Stimulated activated CD4-positive, alpha-beta T cell treated with anti-CD3 and anti-CD28 coated beads, Interleukin-4, amount 100 ng/mL, for 4 hours (primary cell): Measurements from ENCODE around the gene ATP4B.
"Not testable (repeated sequence)": the region's sequence is repeated elsewhere in the genome, so short reads cannot be mapped to it uniquely, and the experiment has no call there.

Experiments
- DNase-seq, 2 experiments: peaks; one replicate each; pipeline ENCODE4 v3.0.0-alpha.2; 2020

ATP4B gene

GRCh38 chr13:113638806-113639205, 19.2 kb downstream of the ATP4B start:
- no peak for DNase-seq

DNA sequence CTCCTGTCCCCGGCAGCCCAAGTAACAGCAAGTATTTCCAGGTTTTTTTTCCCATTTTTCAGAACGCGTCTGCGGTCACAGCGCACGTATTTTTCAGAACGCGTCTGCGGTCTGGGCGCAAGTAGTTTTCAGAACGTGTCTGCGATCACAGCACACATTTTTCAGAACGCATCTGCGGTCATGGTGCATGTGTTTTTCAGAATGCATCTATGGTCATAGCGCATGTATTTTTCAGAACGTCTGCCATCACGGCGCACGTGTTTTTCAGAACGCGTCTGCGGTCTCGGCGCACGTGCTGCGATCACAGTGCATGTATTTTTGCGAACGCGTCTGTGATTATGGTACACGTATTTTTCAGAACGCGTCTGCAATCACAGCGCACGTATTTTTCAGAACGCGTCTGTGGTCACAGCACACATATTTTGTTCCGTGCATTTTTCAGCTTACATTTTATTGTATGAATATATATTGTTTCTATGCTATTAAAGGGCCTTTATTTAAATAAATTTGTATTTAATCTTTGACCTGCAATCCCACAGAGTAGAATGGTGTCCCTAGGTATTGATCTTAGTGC, 19.7 kb downstream of the ATP4B start:
- no peak for DNase-seq

DNA sequence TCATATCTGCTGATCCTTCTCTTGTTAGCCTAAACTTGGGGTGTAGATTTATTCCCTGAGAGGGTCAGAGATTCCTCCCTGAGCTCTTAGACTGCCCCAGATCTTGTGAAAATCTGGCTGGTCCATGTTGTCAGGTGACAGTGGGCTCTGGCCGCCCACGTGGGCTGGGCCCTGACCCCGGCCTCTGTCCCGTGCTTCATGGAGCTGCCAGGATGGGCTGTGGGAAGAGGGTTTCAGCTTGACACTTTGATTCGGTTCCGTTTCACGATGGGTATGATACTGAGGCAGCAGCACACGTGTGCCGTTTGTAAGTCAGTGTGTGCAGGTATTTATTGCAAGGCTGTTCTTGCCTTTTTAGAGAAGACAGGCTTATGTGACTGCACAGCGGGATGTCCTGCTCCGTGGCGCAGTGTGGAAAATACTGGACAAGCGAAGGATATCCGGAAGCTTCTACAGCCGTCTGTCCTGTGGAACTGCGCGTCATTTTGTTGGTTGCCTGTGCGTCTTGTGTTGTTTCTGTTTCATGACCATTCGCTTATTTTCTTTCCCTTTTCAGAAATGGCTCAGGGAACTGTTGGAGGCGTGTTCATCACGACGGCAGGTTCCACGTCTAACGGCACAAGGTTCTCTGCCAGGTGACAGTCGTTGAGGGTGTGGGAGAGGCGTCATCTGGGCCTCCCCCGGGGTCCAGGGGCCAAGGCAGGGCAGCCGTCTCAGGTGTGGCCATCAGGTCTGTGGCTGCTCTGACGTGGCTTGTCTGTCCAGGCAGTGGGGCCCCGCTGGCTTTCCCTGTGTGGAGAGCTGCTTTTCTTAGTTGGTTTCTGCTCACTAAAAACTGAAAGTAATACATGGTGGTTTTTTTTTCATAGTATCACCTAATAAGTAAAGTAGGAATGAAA, 20.5 kb downstream of the ATP4B start:
- no peak for DNase-seq

DNA sequence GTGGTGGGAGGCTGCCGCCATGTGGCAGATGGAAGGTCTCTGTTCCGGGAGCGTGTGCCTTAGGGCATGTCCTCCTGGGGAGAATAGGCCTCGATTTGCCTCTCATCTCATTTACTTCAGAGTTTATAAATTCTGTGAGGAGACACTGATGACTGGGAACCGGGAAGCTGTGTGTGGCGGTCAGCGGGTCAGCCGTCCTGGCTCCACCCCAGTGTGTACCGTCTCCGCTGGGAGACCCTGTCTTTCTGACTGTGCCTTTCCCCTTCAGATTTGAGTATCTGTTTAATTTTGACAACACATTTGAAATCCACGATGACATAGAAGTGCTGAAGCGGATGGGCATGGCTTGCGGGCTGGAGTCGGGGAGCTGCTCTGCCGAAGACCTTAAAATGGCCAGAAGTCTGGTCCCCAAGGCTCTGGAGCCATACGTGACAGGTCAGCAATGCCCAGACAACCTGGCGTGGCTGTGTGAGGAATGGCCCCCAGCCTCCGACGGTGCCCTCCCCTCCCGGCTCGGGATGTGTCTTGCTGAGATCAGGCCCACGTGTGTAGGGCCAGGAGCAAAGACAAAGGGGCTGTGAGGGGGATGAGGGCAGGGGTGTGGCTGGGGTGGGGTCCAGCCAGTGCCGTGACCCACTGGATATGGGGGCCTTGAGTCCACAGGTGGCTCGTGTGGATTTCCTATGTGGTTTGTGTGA, 21.6 kb downstream of the ATP4B start:
- DNase-seq = no peak

GRCh38 chr13:113635709-113636108, 22.3 kb downstream of the ATP4B start:
- DNase-seq = no peak

DNA sequence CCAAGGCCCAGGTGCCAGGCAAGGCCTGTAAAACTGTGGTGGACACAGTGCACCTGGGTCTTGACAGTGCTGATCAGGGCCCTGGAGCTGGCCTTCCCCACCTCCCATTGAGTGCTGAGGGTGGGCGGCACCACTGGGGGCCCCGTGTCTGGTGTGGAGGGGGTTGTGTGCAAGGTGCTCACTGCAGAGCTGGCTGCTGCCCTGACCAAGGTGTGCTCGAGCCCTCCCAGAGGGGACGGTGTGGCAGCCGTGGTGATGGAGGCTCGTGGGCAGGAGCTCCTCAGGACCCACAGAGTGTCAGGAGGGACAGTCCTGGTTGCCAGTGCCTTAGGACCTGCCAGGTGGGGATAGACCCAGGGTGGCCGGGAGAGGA, 23.0 kb downstream of the ATP4B start:
- DNase-seq = no peak

GRCh38 chr13:113634279-113635047, 23.5 kb downstream of the ATP4B start:
- no peak for DNase-seq

GRCh38 chr13:113633485-113633873, 24.5 kb downstream of the ATP4B start:
- DNase-seq = no peak

DNA sequence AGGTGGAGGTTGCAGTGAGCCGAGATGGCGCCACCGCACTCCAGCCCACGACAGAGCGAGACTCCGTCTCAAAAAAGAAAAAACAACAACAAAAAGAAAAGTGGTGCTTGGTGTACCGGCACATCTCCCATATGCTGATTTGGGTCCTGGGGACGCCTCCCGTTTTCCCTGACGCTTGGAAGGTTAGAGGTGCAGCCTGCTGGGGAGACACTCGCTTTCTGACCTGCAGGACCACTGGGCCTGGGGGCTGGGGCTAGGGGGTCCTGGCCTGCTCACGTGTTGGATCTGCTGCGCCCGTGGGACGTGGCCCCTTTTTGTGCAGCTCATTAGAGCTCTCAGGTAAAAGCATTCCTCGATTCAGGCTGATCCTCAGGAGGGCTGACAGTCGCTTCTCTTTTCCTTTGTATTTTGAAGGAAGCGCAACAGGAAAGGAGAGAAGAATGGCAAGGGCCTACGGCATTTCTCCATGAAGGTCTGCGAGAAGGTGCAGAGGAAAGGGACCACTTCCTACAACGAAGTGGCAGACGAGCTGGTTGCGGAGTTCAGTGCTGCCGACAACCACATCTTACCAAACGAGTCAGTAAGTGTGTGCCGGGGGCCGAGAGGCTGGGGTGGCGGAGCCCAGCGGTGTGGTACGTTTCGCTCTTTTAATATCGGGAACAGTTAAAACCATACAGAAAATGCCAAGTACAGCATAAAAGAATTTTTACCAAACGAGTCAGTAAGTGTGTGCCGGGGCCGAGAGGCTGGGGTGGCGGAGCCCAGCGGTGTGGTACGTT, 25.1 kb downstream of the ATP4B start:
- no peak for DNase-seq

DNA sequence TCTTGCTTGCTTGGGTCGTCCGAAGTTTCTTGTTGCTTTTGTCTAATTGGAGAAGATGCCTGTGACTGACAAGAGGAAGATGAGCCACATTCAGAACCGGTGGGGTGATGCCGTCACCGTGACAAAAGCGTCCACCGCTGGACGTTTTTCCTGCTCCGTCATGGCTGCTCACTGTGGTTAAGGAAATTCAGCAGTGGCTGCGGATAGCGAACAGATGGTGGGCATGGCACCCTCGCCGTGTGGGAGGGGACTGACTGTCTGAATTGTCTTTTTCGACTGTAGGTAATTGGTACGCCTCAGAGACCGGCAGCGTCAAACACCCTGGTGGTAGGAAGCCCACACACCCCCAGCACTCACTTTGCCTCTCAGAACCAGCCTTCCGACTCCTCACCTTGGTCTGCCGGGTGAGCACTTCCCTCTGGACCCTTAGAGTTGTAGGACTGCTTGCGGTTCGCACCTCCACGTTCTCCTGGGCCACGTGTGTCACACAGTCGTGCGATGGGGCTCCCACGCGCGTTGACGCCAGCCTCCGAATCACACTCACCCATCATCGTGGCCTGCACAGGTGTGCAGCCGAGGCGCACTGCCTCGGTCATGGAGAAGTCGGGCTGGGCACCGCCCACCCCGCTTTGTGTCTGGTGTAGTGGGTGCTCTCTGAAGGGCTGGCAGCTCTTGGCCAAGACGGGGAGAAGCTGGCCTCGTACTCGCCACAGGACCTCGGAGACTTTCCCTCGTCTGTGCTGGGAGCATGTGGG, 26.5 kb downstream of the ATP4B start:
- no peak for DNase-seq

DNA sequence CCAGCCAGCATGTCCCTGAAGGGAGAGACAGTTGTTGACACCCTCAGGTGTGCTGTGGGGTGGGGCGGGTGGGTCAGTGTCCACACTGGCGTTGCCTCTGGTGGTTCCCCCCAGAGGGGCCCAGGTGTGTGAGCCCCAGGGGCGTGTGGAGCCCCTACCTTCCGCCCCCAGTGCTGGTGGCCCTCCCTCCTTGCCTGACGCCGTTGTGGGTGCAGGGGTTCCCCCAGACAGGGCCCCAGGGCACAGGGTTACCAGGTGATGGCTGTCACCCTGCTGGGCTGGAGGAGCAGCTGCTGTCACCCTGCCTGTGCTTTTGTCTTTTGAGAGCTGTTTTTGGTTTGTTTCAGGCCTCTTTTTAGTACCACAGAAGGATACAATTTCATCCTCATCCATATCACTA, 27.2 kb downstream of the ATP4B start:
- no peak for DNase-seq

DNA sequence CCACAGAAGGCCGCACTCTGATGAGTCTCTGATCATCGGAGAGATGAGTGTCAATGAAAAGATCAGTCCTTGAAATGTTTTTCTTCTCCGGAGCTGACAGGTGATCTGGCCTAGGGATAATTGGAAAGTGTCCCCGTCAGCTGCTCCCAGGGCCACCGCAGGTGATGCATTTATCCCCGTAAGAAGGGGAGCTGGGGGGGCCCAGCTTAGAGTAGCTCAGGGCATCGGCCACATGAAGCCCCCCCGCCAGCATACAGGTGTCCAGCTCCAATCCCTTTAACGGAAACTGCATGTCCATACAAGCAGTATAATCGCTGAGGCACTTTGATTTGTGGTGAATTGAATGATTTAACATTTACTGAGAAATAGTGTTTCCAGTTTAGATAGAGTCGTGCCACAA, 27.7 kb downstream of the ATP4B start:
- no peak for DNase-seq

GRCh38 chr13:113629866-113630265, 28.1 kb downstream of the ATP4B start:
- DNase-seq = no peak

- no peak for DNase-seq
Observed at GRCh38 chr13:113628291-113629270, 29.4 kb downstream of the ATP4B start.

GRCh38 chr13:113627136-113627535, 30.9 kb downstream of the ATP4B start:
- DNase-seq = no peak

- no peak for DNase-seq
Observed at GRCh38 chr13:113625965-113626721, 31.9 kb downstream of the ATP4B start.

DNA sequence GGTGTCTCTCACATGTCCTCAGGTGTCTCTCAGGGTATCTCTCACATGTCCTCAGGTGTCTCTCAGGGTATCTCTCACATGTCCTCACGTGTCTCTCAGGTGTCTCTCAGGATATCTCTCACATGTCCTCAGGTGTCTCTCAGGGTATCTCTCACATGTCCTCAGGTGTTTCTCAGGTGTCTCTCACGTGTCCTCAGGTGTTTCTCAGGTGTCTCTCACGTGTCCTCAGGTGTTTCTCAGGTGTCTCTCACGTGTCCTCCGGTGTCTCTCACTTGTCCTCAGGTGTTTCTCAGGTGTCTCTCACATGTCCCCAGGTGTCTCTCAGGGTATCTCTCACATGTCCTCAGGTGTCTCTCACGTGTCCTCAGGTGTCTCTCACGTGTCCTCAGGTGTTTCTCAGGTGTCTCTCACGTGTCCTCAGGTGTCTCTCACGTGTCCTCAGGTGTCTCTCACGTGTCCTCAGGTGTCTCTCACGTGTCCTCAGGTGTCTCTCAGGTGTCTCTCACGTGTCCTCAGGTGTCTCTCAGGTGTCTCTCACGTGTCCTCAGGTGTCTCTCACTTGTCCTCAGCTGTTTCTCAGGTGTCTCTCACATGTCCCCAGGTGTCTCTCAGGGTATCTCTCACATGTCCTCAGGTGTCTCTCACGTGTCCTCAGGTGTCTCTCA, 33.2 kb downstream of the ATP4B start:
- DNase-seq = not testable (repeated sequence)

DNA sequence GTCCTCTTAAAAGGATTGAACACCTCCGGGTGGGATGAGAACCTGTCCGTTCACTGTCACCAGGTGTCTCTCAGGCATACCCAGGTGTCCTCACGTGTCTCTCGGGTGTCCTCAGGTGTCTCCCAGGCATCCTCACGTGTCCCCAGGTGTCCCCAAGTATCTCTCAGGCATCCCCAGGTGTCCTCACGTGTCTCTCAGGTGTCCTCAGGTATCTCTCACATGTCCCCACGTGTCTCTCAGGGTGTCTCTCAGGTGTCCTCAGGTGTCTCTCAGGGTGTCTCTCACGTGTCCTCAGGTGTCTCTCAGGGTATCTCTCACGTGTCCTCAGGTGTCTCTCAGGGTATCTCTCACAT, 33.8 kb downstream of the ATP4B start:
- DNase-seq = no peak
